NT2/D1 (cell line): ENCODE measurements around the gene ZNF467.

Experiments used
- SUZ12 ChIP-seq: IDR thresholded peaks from 2 replicates; pipeline ENCODE4 v1.6.1; 2011; ENCODE audit not compliant: insufficient read length, insufficient read depth; ENCODE audit errors: extremely low read depth
- YY1 ChIP-seq: IDR thresholded peaks from 2 replicates; pipeline ENCODE4 v1.6.1; 2011; ENCODE audit not compliant: insufficient read length, insufficient read depth
- ZNF274 ChIP-seq: IDR thresholded peaks from 2 replicates; pipeline ENCODE4 v1.6.1; 2011; ENCODE audit warnings: mild to moderate bottlenecking, low read depth, low read length

DNA sequence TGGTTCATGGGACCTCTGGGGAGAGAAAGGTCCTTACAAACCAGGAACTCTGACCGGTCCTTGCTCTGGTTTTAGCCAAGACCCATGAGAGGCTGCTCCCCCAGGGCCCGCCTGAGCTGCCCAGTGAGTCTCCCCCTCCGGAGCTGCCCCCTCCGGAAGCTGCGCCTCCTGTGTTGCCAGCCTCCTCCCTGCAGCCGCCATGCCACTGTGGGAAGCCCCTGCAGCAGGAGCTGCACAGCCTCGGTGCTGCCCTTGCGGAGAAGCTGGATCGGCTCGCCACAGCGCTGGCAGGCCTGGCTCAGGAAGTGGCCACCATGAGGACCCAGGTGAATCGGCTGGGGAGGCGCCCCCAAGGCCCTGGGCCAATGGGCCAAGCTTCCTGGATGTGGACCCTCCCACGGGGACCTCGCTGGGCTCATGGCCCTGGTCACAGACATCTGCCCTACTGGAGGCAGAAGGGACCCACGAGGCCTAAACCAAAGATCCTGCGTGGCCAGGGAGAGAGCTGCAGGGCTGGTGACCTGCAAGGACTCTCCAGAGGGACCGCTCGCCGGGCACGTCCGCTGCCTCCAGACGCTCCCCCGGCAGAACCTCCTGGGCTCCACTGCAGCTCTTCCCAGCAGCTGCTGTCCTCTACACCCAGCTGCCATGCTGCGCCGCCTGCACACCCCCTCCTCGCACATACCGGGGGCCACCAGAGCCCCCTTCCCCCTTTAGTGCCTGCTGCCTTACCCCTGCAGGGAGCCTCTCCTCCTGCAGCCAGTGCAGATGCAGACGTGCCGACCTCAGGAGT is 40.1 kb downstream of the ZNF467 start:
- TF ChIP-seq YY1 (no peak), ZNF274 (no peak), SUZ12 (no peak)
